Ishikawa (cell line): ENCODE results near the gene APBA2.

Experiments
- CEBPB ChIP-seq: IDR thresholded peaks from 2 replicates; pipeline ENCODE4 v1.6.1; 2012
- EP300 ChIP-seq: IDR thresholded peaks from 2 replicates; pipeline ENCODE4 v1.6.1; 2012; ENCODE audit warnings: borderline replicate concordance
- NFIC ChIP-seq: IDR thresholded peaks from 2 replicates; pipeline ENCODE4 v1.6.1; 2012
- RAD21 ChIP-seq: IDR thresholded peaks from 2 replicates; pipeline ENCODE4 v1.6.1; 2012; ENCODE audit warnings: low read depth
- TAF1 ChIP-seq: IDR thresholded peaks from 2 replicates; pipeline ENCODE4 v1.6.1; 2012; ENCODE audit warnings: low read depth, mild to moderate bottlenecking
- YY1 ChIP-seq: IDR thresholded peaks from 2 replicates; pipeline ENCODE4 v1.6.1; 2012; ENCODE audit warnings: low read depth
- TF ChIP-seq, protein P1 (sequence below): IDR thresholded peaks from 2 replicates; pipeline ENCODE4 v1.6.1; 2012

DNA sequence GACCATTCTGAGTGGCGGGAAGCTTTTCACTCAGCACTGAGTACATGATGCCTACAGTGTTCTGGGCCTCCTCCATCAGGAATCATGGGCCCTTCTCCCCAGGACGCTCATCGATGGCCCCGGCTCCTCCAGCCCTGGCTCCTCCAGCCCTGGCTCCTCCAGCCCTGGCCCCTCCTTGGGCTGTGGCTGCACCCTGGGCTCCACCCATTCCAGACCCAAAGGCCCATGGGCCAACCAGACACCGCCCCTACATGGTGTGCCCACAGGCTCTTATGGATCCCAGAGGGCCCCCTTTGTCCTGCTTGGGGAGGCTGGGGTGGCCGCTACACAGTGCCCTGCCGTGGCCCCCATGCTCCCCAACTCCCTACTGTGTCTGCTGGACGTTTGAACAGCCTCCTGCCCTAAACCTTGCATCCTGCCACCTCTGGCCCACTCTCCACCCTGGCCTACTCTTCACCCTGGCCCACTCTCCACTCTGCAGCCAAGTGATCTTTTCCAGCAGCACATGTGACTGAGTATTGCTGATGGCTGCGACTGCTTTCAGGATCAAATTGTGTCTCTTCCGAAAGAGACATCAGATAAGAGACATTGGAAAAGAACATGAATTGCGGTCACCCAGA lies 57.9 kb downstream of the APBA2 start:
- TF ChIP-seq, protein P1, sequence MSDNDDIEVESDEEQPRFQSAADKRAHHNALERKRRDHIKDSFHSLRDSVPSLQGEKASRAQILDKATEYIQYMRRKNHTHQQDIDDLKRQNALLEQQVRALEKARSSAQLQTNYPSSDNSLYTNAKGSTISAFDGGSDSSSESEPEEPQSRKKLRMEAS, result no peak
- TF ChIP-seq EP300 (no peak), NFIC (no peak), TAF1 (no peak), YY1 (no peak), RAD21 (no peak), CEBPB (no peak)
